Activated naive CD4-positive, alpha-beta T cell treated with anti-CD3 and anti-CD28 coated beads, Interleukin-2, amount 10 ng/mL, durations not matched to agents 7 days and 5 days (primary cell): ENCODE data around the gene CUL1.

ENCODE experiments used
- CTCF ChIA-PET: fragments of 350-600 bp; sonication (Branson Sonifier 250); formaldehyde crosslinking; loops from one replicate; lab custom pipeline; 2021; ENCODE audit warnings: antibody characterized with exemption; lab: Charles Lee
- DNase-seq: peaks from one replicate; pipeline ENCODE4 v3.0.0-alpha.2; 2020
- H3K27ac Mint-ChIP-seq: one replicate; pipeline ENCODE4 v1.8.0; 2021; ENCODE audit warnings: mild to moderate bottlenecking, moderate library complexity, mixed read lengths
- H3K27me3 Mint-ChIP-seq: one replicate; pipeline ENCODE4 v1.8.0; 2021; ENCODE audit warnings: mild to moderate bottlenecking, mixed read lengths
- H3K36me3 Mint-ChIP-seq: one replicate; pipeline ENCODE4 v1.8.0; 2021; ENCODE audit warnings: mixed read lengths
- H3K4me1 Mint-ChIP-seq: one replicate; pipeline ENCODE4 v1.8.0; 2021; ENCODE audit warnings: mixed read lengths
- H3K4me3 Mint-ChIP-seq: one replicate; pipeline ENCODE4 v1.8.0; 2021; ENCODE audit warnings: mild to moderate bottlenecking, moderate library complexity, mixed read lengths
- H3K9me3 Mint-ChIP-seq: one replicate; pipeline ENCODE4 v1.8.0; 2021; ENCODE audit warnings: mixed read lengths

The CUL1 gene

GRCh38 chr7:148684289-148684830 lies 14.3 kb upstream of the CUL1 start:
- no peak overlapping the region for H3K27ac Mint-ChIP-seq
- H3K9me3 Mint-ChIP-seq, result peaks cover 10% of the 10 kb centered on the region
- no peak overlapping the region for H3K4me3 Mint-ChIP-seq
- no peaks in the 10 kb centered on the region for H3K4me1 Mint-ChIP-seq
- no peaks in the 10 kb centered on the region for H3K36me3 Mint-ChIP-seq
- no peak for DNase-seq
- peaks cover 37% of the 10 kb centered on the region for H3K27me3 Mint-ChIP-seq
- CTCF ChIA-PET, result no interaction called here

- no peaks in the 10 kb centered on the region for H3K36me3 Mint-ChIP-seq
- H3K27ac Mint-ChIP-seq, result no peak overlapping the region
- peaks cover 23% of the 10 kb centered on the region for H3K27me3 Mint-ChIP-seq
- peaks cover 6% of the 10 kb centered on the region for H3K9me3 Mint-ChIP-seq
- CTCF ChIA-PET, result no interaction called here
- H3K4me3 Mint-ChIP-seq, result no peak overlapping the region
- H3K4me1 Mint-ChIP-seq, result no peaks in the 10 kb centered on the region
- no peak for DNase-seq
These were observed 12.3 kb upstream of the CUL1 start for GRCh38 chr7:148686312-148686937.

GRCh38 chr7:148687555-148687954 lies 11.1 kb upstream of the CUL1 start:
- Mint-ChIP-seq H3K36me3 (no peaks in the 10 kb centered on the region), H3K27ac (no peak overlapping the region), H3K9me3 (no peaks in the 10 kb centered on the region), H3K27me3 (peaks cover 16% of the 10 kb centered on the region), H3K4me3 (no peak overlapping the region), H3K4me1 (no peaks in the 10 kb centered on the region)
- DNase-seq, result no peak
- CTCF ChIA-PET, result interaction anchor here (0.7 kb wide), 1 partner anchor 11 kb away, joined by 4 read pairs; no protein-coding TSS in a partner anchor

GRCh38 chr7:148688526-148688925 lies 10.2 kb upstream of the CUL1 start:
- H3K36me3 Mint-ChIP-seq, result no peaks in the 10 kb centered on the region
- CTCF ChIA-PET, result no interaction called here
- no peaks in the 10 kb centered on the region for H3K9me3 Mint-ChIP-seq
- DNase-seq, result no peak
- H3K27me3 Mint-ChIP-seq, result peaks cover 16% of the 10 kb centered on the region
- H3K4me1 Mint-ChIP-seq, result no peaks in the 10 kb centered on the region
- H3K4me3 Mint-ChIP-seq, result no peak overlapping the region
- no peak overlapping the region for H3K27ac Mint-ChIP-seq

GRCh38 chr7:148693651-148694050 lies 5.1 kb upstream of the CUL1 start:
- no peak overlapping the region for H3K4me3 Mint-ChIP-seq
- peaks cover 13% of the 10 kb centered on the region for H3K27me3 Mint-ChIP-seq
- no peak for DNase-seq
- no peak overlapping the region for H3K27ac Mint-ChIP-seq
- H3K9me3 Mint-ChIP-seq, result no peaks in the 10 kb centered on the region
- CTCF ChIA-PET, result no interaction called here
- no peaks in the 10 kb centered on the region for H3K36me3 Mint-ChIP-seq
- peaks cover 15% of the 10 kb centered on the region for H3K4me1 Mint-ChIP-seq

- Mint-ChIP-seq H3K27me3 (peaks cover 13% of the 10 kb centered on the region), H3K36me3 (no peaks in the 10 kb centered on the region), H3K4me3 (no peak overlapping the region), H3K4me1 (peaks cover 15% of the 10 kb centered on the region), H3K9me3 (no peaks in the 10 kb centered on the region), H3K27ac (no peak overlapping the region)
- CTCF ChIA-PET, result interaction anchor here (0.6 to 1.0 kb wide), 2 partner anchors 27 to 117 kb away, joined by 3 read pairs; no protein-coding TSS in a partner anchor
- no peak for DNase-seq
These were observed 4.1 kb upstream of the CUL1 start for GRCh38 chr7:148694631-148695030.

- no peak overlapping the region for H3K27ac Mint-ChIP-seq
- H3K36me3 Mint-ChIP-seq, result peaks cover 2% of the 10 kb centered on the region
- H3K4me1 Mint-ChIP-seq, result peaks cover 25% of the 10 kb centered on the region
- H3K4me3 Mint-ChIP-seq, result no peak overlapping the region
- CTCF ChIA-PET, result no interaction called here
- DNase-seq, result no peak
- H3K9me3 Mint-ChIP-seq, result no peaks in the 10 kb centered on the region
- H3K27me3 Mint-ChIP-seq, result peaks cover 13% of the 10 kb centered on the region
These were observed 2.8 kb upstream of the CUL1 start for GRCh38 chr7:148695953-148696352.

GRCh38 chr7:148696787-148697186 lies 1.9 kb upstream of the CUL1 start:
- H3K4me1 Mint-ChIP-seq, result peaks cover 34% of the 10 kb centered on the region
- CTCF ChIA-PET, result no interaction called here
- no peaks in the 10 kb centered on the region for H3K9me3 Mint-ChIP-seq
- H3K27ac Mint-ChIP-seq, result no peak overlapping the region
- H3K4me3 Mint-ChIP-seq, result no peak overlapping the region
- H3K36me3 Mint-ChIP-seq, result peaks cover 4% of the 10 kb centered on the region
- peaks cover 13% of the 10 kb centered on the region for H3K27me3 Mint-ChIP-seq
- DNase-seq, result no peak

- CTCF ChIA-PET, result interaction anchor here (0.6 to 1.5 kb wide), 2 partner anchors 122 to 126 kb away, joined by 3 to 4 read pairs; no protein-coding TSS in a partner anchor
- peak; percentile 27 for DNase-seq
- H3K4me1 Mint-ChIP-seq, result peaks cover 38% of the 10 kb centered on the region
These were observed 1.3 kb upstream of the CUL1 start for GRCh38 chr7:148697256-148698006.

GRCh38 chr7:148698007-148698396 lies 701 bp upstream of the CUL1 start:
- Mint-ChIP-seq H3K9me3 (no peaks in the 10 kb centered on the region), H3K27ac (peak overlapping the region; percentile 89), H3K27me3 (peaks cover 13% of the 10 kb centered on the region), H3K4me1 (peaks cover 44% of the 10 kb centered on the region), H3K4me3 (peak overlapping the region; percentile 73), H3K36me3 (peaks cover 4% of the 10 kb centered on the region)
- CTCF ChIA-PET, result interaction anchor here (0.6 to 1.7 kb wide), 4 partner anchors 65 to 265 kb away, joined by 3 to 5 read pairs (median 4); no protein-coding TSS in a partner anchor
- no peak for DNase-seq

More at GRCh38 chr7:148697256-148698006, 1.3 kb upstream of the CUL1 start:
- no peaks in the 10 kb centered on the region for H3K9me3 Mint-ChIP-seq
- peak overlapping the region; percentile 73 for H3K4me3 Mint-ChIP-seq
- H3K36me3 Mint-ChIP-seq, result peaks cover 4% of the 10 kb centered on the region
- H3K27me3 Mint-ChIP-seq, result peaks cover 13% of the 10 kb centered on the region
- H3K27ac Mint-ChIP-seq, result peak overlapping the region; percentile 89

GRCh38 chr7:148699024-148699781 lies 500 bp downstream of the CUL1 start:
- Mint-ChIP-seq H3K27ac (peak overlapping the region; percentile 85), H3K27me3 (peaks cover 13% of the 10 kb centered on the region), H3K9me3 (no peaks in the 10 kb centered on the region), H3K4me1 (peaks cover 47% of the 10 kb centered on the region), H3K4me3 (peak overlapping the region; percentile 87), H3K36me3 (peaks cover 4% of the 10 kb centered on the region)
- CTCF ChIA-PET, result interaction anchor here (0.6 to 1.7 kb wide), 4 partner anchors 16 to 284 kb away, joined by 3 to 5 read pairs (median 4); no protein-coding TSS in a partner anchor
- DNase-seq, result peak; percentile 77

GRCh38 chr7:148699782-148700629 lies 1.3 kb downstream of the CUL1 start:
- CTCF ChIA-PET, result interaction anchor here (0.7 to 1.7 kb wide), 2 partner anchors 263 to 284 kb away, joined by 3 to 5 read pairs; no protein-coding TSS in a partner anchor
- Mint-ChIP-seq H3K9me3 (no peaks in the 10 kb centered on the region), H3K27me3 (peaks cover 13% of the 10 kb centered on the region), H3K36me3 (peaks cover 4% of the 10 kb centered on the region), H3K4me3 (peak overlapping the region; percentile 87), H3K27ac (peak overlapping the region; percentile 86), H3K4me1 (peaks cover 48% of the 10 kb centered on the region)
- no peak for DNase-seq

GRCh38 chr7:148700661-148701064 lies 2.0 kb downstream of the CUL1 start:
- Mint-ChIP-seq H3K4me1 (peaks cover 48% of the 10 kb centered on the region), H3K4me3 (peak overlapping the region; percentile 87), H3K9me3 (no peaks in the 10 kb centered on the region), H3K27ac (peak overlapping the region; percentile 28), H3K36me3 (peaks cover 4% of the 10 kb centered on the region), H3K27me3 (peaks cover 8% of the 10 kb centered on the region)
- CTCF ChIA-PET, result no interaction called here
- DNase-seq, result peak; percentile 66
